Adrenal gland (tissue), 12 donors: ENCODE measurements around the gene TEKT5. TPM values are rescaled to one million over a fixed set of nuclear protein-coding genes. Genes with fewer than 3 reads are reported as not detected.
"Not testable (repeated sequence)": the region's sequence is repeated elsewhere in the genome, so short reads cannot be mapped to it uniquely, and the experiment has no call there.

Source experiments
- DNase-seq, 7 donors: peaks; one replicate each; pipeline ENCODE4 v3.0.0-alpha.2; 2019 to 2020
- H3K27ac ChIP-seq, 5 donors: fragments of 200-600 bp; sonication (generic) in 4 of 5; 1 replicate in 3 of 5; 2 replicates in 2 of 5; pipeline versions ENCODE4 v1.5.1 to v1.8.0; 2016 to 2020; ENCODE audit warnings: mild to moderate bottlenecking in 1 of 5
- H3K27me3 ChIP-seq: fragments of 200-600 bp; 2 replicates; pipeline ENCODE4 v1.8.0; 2021
- H3K36me3 ChIP-seq, 2 donors: fragments of 200-600 bp; replicated peaks in 1 of 2; 1 replicate in 1 of 2; 2 replicates in 1 of 2; pipeline versions ENCODE4 v1.5.1 to v1.8.0; 2018 to 2022
- H3K4me1 ChIP-seq, 2 donors: fragments of 200-600 bp; replicated peaks in 1 of 2; 1 replicate in 1 of 2; 2 replicates in 1 of 2; pipeline versions ENCODE4 v1.5.1 to v1.8.0; 2018 to 2021
- H3K4me3 ChIP-seq, 4 donors: fragments of 200-600 bp; sonication (generic) in 3 of 4; one replicate each; pipeline ENCODE4 v1.5.1; 2016 to 2018
- H3K9me3 ChIP-seq, 3 donors: fragments of 200-600 bp; sonication (generic) in 1 of 3; replicated peaks in 1 of 3; 1 replicate in 2 of 3; 2 replicates in 1 of 3; pipeline versions ENCODE4 v1.5.1 to v1.8.0; 2016 to 2021
- CTCF ChIP-seq, 6 experiments: fragments of 450-650 bp in 4 of 6; fragments of 200-600 bp in 2 of 6; sonication (generic) in 1 of 6; IDR thresholded peaks; 1 replicate in 5 of 6; 2 replicates in 1 of 6; pipeline versions ENCODE4 v1.5.1 to v1.8.0; 2016 to 2021; ENCODE audit warnings: antibody characterized with exemption in 6 of 6, mild to moderate bottlenecking in 2 of 6, moderate library complexity in 1 of 6
- POLR2A ChIP-seq, 2 donors: fragments of 450-650 bp; IDR thresholded peaks; one replicate each; pipeline ENCODE4 v1.6.1; 2017; ENCODE audit warnings: antibody characterized with exemption in 2 of 2, mild to moderate bottlenecking in 2 of 2, moderate library complexity in 1 of 2
- WGBS, 4 donors: extraction: QIAGEN DNeasy Blood & Tissue Kit in 2 of 4; methylation state at CpG; one replicate each; pipeline versions ENCODE4 v1.1.5 to v1.1.7; 2013 to 2017; 5-methylcytosine and 5-hydroxymethylcytosine counted together
- intact Hi-C, 2 donors: fragments of 100-400 bp; cut with DNase I; formaldehyde crosslinking; loops; one replicate each; pipeline versions ENCODE4 v1.14.1 to v1.15.0; 2022 to 2023
- polyA plus RNA-seq, 3 donors: library from polyadenylated mRNA; stranded (reverse); fragments of 200-250 nt in 2 of 3; fragments of 350-450 nt in 1 of 3; fragmentation: Illumina TruSeq in 1 of 3; extraction: RNeasy Lipid Tissue Mini Kit (QIAGEN cat#74804) in 1 of 3; gene quantifications; one replicate each; pipeline ENCODE4 v1.2.3, GENCODE V29; 2013 to 2014
- total RNA-seq, 9 donors: library from RNA; depleted of rRNA in 4 of 9; stranded (reverse); fragments of >200 nt in 4 of 9; fragments of 120-200 nt in 1 of 9; fragmentation: NEBNext Ultra II Directional in 1 of 9; extraction: Animal tissue kit (Norgen Biotek cat#: 25700) in 1 of 9; gene quantifications; one replicate each; pipeline versions ENCODE4 v1.1.0 to v1.2.4, GENCODE V29; 2013 to 2023
- donor health status: healthy with polysubstance abuse.
- donor health status: Bipolar disorder and iron deficiency.
- donor health status: DM: yes; HTN: yes; CAD: no.
- donor health status: DM: no; HTN: no; CAD: no.
- donor health status: DM: no; HTN: no; CAD: no.
- donor health status: DM: yes; HTN: yes; CAD: no.

Gene TEKT5
- total and polyA plus RNA-seq, 12 donors = 0.34 to 0.88 (median 0.43) TPM; not detected in 8

DNA sequence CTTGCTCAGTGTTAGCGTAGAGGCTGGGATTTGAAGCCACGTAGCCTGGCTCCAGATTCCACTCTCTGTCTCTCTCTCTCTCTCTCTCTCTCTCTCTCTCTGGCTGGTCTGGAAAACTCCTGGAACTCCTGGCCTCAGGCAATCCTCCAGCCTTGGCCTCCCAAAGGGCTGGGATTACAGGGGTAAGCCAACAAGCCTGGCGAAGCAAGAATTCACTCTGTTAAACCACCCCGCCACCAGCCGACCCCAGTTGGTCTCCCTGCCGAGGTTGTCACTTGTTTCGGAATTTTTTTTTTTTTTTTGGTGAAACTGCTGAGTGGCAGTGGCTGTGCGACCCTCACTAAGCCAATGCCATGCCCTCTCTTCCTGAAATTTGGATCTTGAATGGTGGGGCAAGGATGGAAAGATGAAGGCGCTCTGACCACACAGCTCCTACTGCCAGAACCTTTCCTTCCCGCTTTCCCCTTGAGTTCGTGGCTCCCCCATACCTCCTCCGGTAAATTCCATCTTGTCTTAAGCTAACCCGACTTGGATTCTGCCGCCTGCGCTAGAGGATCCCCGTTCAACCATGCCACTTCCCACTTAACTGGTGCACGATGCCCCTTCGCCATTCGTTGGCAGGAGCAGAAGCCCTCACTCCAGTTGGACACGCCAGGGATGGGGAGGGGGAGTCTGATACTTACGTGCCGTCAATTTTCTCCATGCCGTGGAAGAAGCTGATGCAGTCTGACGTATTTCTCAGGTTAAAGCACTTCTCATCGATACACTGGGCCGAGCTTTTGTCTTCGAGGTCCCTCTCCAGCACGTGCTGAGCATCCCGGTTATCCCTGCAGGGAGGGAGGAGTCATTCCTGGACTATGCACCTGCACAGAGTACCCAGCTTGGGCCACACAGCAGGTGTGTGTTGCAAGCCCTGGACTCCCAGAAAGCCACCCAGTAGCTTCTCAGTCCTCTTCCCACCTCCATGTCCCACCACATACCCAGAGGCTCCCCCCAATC, 13.1 kb downstream of the TEKT5 start:
- peak in 1 of 7 donors; percentile 35 for DNase-seq
- Histone ChIP-seq H3K4me3 (no peak overlapping the region), H3K27ac (no peak overlapping the region), H3K9me3 (no peaks in the 10 kb centered on the region), H3K36me3 (no peaks in the 10 kb centered on the region), H3K27me3 (no peaks in the 10 kb centered on the region), H3K4me1 (no peaks in the 10 kb centered on the region)
- 78 to 82% (median 79%) methylated on average over 29 of the region's 29 CpGs for WGBS, 4 donors
- no peak for TF ChIP-seq CTCF (IDR thresholded peaks at IDR 0.05)
- no peak for TF ChIP-seq POLR2A (IDR thresholded peaks at IDR 0.05)
- intact Hi-C loops = no loop called here

GRCh38 chr16:10679921-10680320, 14.8 kb downstream of the TEKT5 start:
- no peaks in the 10 kb centered on the region for H3K36me3 ChIP-seq
- no peaks in the 10 kb centered on the region for H3K9me3 ChIP-seq
- intact Hi-C loops = no loop called here
- H3K4me3 ChIP-seq = no peak overlapping the region
- H3K27me3 ChIP-seq = no peaks in the 10 kb centered on the region
- TF ChIP-seq POLR2A (IDR thresholded peaks at IDR 0.05) = no peak
- no peak for TF ChIP-seq CTCF (IDR thresholded peaks at IDR 0.05)
- H3K27ac ChIP-seq = no peak overlapping the region
- H3K4me1 ChIP-seq = no peaks in the 10 kb centered on the region
- no peak for DNase-seq

- intact Hi-C loops, H3K4me3 ChIP-seq, H3K9me3 ChIP-seq, H3K27ac ChIP-seq, H3K4me1 ChIP-seq, H3K27me3 ChIP-seq, H3K36me3 ChIP-seq: not testable (repeated sequence)
- DNase-seq = peak in 1 of 7 donors; percentile 20
- WGBS, 4 donors = 79 to 91% (median 86%) methylated on average over 7 of the region's 7 CpGs
Observed at GRCh38 chr16:10679441-10679840, 15.3 kb downstream of the TEKT5 start.

- Histone ChIP-seq H3K36me3 (no peaks in the 10 kb centered on the region), H3K9me3 (no peaks in the 10 kb centered on the region), H3K4me3 (no peak overlapping the region), H3K4me1 (no peaks in the 10 kb centered on the region), H3K27me3 (no peaks in the 10 kb centered on the region), H3K27ac (no peak overlapping the region)
- intact Hi-C loops = no loop called here
- DNase-seq = no peak
- TF ChIP-seq POLR2A (IDR thresholded peaks at IDR 0.05) (no peak), CTCF (IDR thresholded peaks at IDR 0.05) (no peak)
- WGBS, 4 donors = 60 to 64% (median 61%) methylated on average over 2 of the region's 2 CpGs
Observed at GRCh38 chr16:10678655-10679054, 16.1 kb downstream of the TEKT5 start.

DNA sequence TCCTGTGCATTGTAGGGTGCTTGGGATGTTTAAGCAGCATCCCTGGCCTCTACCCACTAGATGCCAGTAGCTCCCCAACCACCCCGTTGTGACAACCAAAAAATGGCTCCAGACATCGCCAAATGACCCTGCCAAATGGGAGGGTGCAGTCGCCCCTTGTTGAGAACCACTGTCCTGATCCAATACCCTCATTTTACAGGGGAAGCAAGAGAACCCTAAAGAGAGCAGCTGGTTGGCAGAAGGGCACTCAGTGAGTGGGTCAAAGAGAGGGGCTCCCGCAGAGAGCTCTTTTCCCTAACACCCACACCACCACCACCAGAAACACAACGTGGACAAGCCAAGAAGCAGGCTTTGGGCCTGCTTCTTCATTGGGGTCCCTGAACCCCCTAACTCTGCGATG, 18.4 kb downstream of the TEKT5 start:
- Histone ChIP-seq H3K36me3 (no peaks in the 10 kb centered on the region), H3K4me3 (no peak overlapping the region), H3K27ac (no peak overlapping the region), H3K27me3 (no peaks in the 10 kb centered on the region), H3K4me1 (no peaks in the 10 kb centered on the region), H3K9me3 (no peaks in the 10 kb centered on the region)
- TF ChIP-seq POLR2A (IDR thresholded peaks at IDR 0.05) = no peak
- TF ChIP-seq CTCF (IDR thresholded peaks at IDR 0.05) = no peak
- 85 to 97% (median 86%) methylated on average over 6 of the region's 6 CpGs for WGBS, 4 donors
- DNase-seq = no peak
- intact Hi-C loops = no loop called here
